Measurements from ENCODE around the gene SLC16A6. TPM values are rescaled to one million over a fixed set of nuclear protein-coding genes. Genes with fewer than 3 reads are reported as not detected.
A peak's percentile ranks its signal among the peaks of the same experiment; 100 is the strongest.
"Not testable (repeated sequence)": the region's sequence is repeated elsewhere in the genome, so short reads cannot be mapped to it uniquely, and the experiment has no call there.

SLC16A6 gene
- total RNA-seq, 1 donor from 2014 or later, result 3.4 TPM

GRCh38 chr17:68265833-68266232, 25.1 kb downstream of the SLC16A6 start:
- H3K27ac Mint-ChIP-seq; H3K27me3 Mint-ChIP-seq (ENCODE audit: low read depth); intact Hi-C loops (cut with micrococcal nuclease); H3K9me3 Mint-ChIP-seq; H3K4me3 Mint-ChIP-seq (ENCODE audit: low read depth); DNase-seq (ENCODE audit: low spot score): not testable (repeated sequence)
- peaks cover 28% of the 10 kb centered on the region for H3K4me1 Mint-ChIP-seq (ENCODE audit: low read depth)
- peaks cover 18% of the 10 kb centered on the region for H3K36me3 Mint-ChIP-seq (ENCODE audit: low read depth)

GRCh38 chr17:68263101-68263681, 27.7 kb downstream of the SLC16A6 start:
- Mint-ChIP-seq H3K4me1 (ENCODE audit: low read depth) (peaks cover 47% of the 10 kb centered on the region), H3K36me3 (ENCODE audit: low read depth) (peaks cover 11% of the 10 kb centered on the region)
- H3K4me3 Mint-ChIP-seq (ENCODE audit: low read depth); H3K27me3 Mint-ChIP-seq (ENCODE audit: low read depth); H3K27ac Mint-ChIP-seq; H3K9me3 Mint-ChIP-seq; DNase-seq (ENCODE audit: low spot score): not testable (repeated sequence)
- intact Hi-C loops (cut with micrococcal nuclease), result loop anchor here (1.0 to 5.0 kb wide), 4 partner anchors 84 to 200 kb away; no protein-coding TSS in a partner anchor

- peaks cover 13% of the 10 kb centered on the region for H3K36me3 Mint-ChIP-seq (ENCODE audit: low read depth)
- not testable (repeated sequence) for H3K27ac Mint-ChIP-seq; DNase-seq (ENCODE audit: low spot score); H3K4me3 Mint-ChIP-seq (ENCODE audit: low read depth); H3K27me3 Mint-ChIP-seq (ENCODE audit: low read depth); H3K9me3 Mint-ChIP-seq
- peaks cover 51% of the 10 kb centered on the region for H3K4me1 Mint-ChIP-seq (ENCODE audit: low read depth)
- intact Hi-C loops (cut with micrococcal nuclease), result loop anchor here (5.0 kb wide), 1 partner anchor 85 kb away; no protein-coding TSS in a partner anchor
Observed at GRCh38 chr17:68262467-68262866, 28.5 kb downstream of the SLC16A6 start.

- Mint-ChIP-seq H3K27ac (peak overlapping the region; percentile 93), H3K4me3 (ENCODE audit: low read depth) (peak overlapping the region; percentile 77), H3K27me3 (ENCODE audit: low read depth) (no peaks in the 10 kb centered on the region)
Observed at GRCh38 chr17:68260051-68260762, 30.7 kb downstream of the SLC16A6 start.

GRCh38 chr17:68259648-68259951, 31.3 kb downstream of the SLC16A6 start:
- H3K9me3 Mint-ChIP-seq; H3K27me3 Mint-ChIP-seq (ENCODE audit: low read depth); DNase-seq (ENCODE audit: low spot score): not testable (repeated sequence)
- Mint-ChIP-seq H3K4me1 (ENCODE audit: low read depth) (peaks cover 73% of the 10 kb centered on the region), H3K27ac (peak overlapping the region; percentile 93), H3K36me3 (ENCODE audit: low read depth) (peaks cover 39% of the 10 kb centered on the region), H3K4me3 (ENCODE audit: low read depth) (peak overlapping the region; percentile 77)
- intact Hi-C loops (cut with micrococcal nuclease), result loop anchor here (2.0 kb wide), 1 partner anchor 21 kb away; no protein-coding TSS in a partner anchor

More at GRCh38 chr17:68260051-68260762, 30.7 kb downstream of the SLC16A6 start:
- H3K36me3 Mint-ChIP-seq (ENCODE audit: low read depth), result peaks cover 33% of the 10 kb centered on the region
- intact Hi-C loops (cut with micrococcal nuclease), result loop anchor here (5.0 kb wide), 1 partner anchor 87 kb away; no protein-coding TSS in a partner anchor
- H3K9me3 Mint-ChIP-seq, result no peaks in the 10 kb centered on the region
- peaks cover 67% of the 10 kb centered on the region for H3K4me1 Mint-ChIP-seq (ENCODE audit: low read depth)
- DNase-seq (ENCODE audit: low spot score), result no peak

GRCh38 chr17:68258890-68259647, 31.9 kb downstream of the SLC16A6 start:
- H3K4me3 Mint-ChIP-seq (ENCODE audit: low read depth), result peak overlapping the region; percentile 77
- peaks cover 78% of the 10 kb centered on the region for H3K4me1 Mint-ChIP-seq (ENCODE audit: low read depth)
- peak overlapping the region; percentile 93 for H3K27ac Mint-ChIP-seq
- H3K27me3 Mint-ChIP-seq (ENCODE audit: low read depth); H3K9me3 Mint-ChIP-seq: not testable (repeated sequence)
- intact Hi-C loops (cut with micrococcal nuclease), result loop anchor here (2.0 kb wide), 1 partner anchor 20 kb away; no protein-coding TSS in a partner anchor
- H3K36me3 Mint-ChIP-seq (ENCODE audit: low read depth), result peaks cover 44% of the 10 kb centered on the region
- DNase-seq (ENCODE audit: low spot score), result peak; percentile 79

GRCh38 chr17:68257934-68258333, 33.0 kb downstream of the SLC16A6 start:
- Mint-ChIP-seq H3K9me3 (no peaks in the 10 kb centered on the region), H3K36me3 (ENCODE audit: low read depth) (peaks cover 56% of the 10 kb centered on the region), H3K27me3 (ENCODE audit: low read depth) (no peaks in the 10 kb centered on the region), H3K4me3 (ENCODE audit: low read depth) (peak overlapping the region; percentile 14), H3K4me1 (ENCODE audit: low read depth) (peaks cover 84% of the 10 kb centered on the region), H3K27ac (peak overlapping the region; percentile 87)
- DNase-seq (ENCODE audit: low spot score), result no peak
- intact Hi-C loops (cut with micrococcal nuclease), result loop anchor here (2.0 kb wide), 1 partner anchor 19 kb away; no protein-coding TSS in a partner anchor

GRCh38 chr17:68256701-68257100, 34.2 kb downstream of the SLC16A6 start:
- H3K4me3 Mint-ChIP-seq (ENCODE audit: low read depth); intact Hi-C loops (cut with micrococcal nuclease): not testable (repeated sequence)
- peaks cover 67% of the 10 kb centered on the region for H3K36me3 Mint-ChIP-seq (ENCODE audit: low read depth)

GRCh38 chr17:68255731-68256538, 35.0 kb downstream of the SLC16A6 start:
- DNase-seq (ENCODE audit: low spot score), result no peak
- peak overlapping the region; percentile 48 for H3K4me3 Mint-ChIP-seq (ENCODE audit: low read depth)
- peak overlapping the region; percentile 87 for H3K27ac Mint-ChIP-seq
- peaks cover 77% of the 10 kb centered on the region for H3K4me1 Mint-ChIP-seq (ENCODE audit: low read depth)
- no peaks in the 10 kb centered on the region for H3K9me3 Mint-ChIP-seq
- H3K36me3 Mint-ChIP-seq (ENCODE audit: low read depth), result peaks cover 75% of the 10 kb centered on the region
- no peaks in the 10 kb centered on the region for H3K27me3 Mint-ChIP-seq (ENCODE audit: low read depth)
- intact Hi-C loops (cut with micrococcal nuclease), result no loop called here

More at GRCh38 chr17:68256701-68257100, 34.2 kb downstream of the SLC16A6 start:
- Mint-ChIP-seq H3K4me1 (ENCODE audit: low read depth) (peaks cover 84% of the 10 kb centered on the region), H3K27ac (peak overlapping the region; percentile 87)
- not testable (repeated sequence) for H3K9me3 Mint-ChIP-seq; H3K27me3 Mint-ChIP-seq (ENCODE audit: low read depth); DNase-seq (ENCODE audit: low spot score)

GRCh38 chr17:68255151-68255550, 35.8 kb downstream of the SLC16A6 start:
- intact Hi-C loops (cut with micrococcal nuclease), result no loop called here
- Mint-ChIP-seq H3K27ac (peak overlapping the region; percentile 87), H3K27me3 (ENCODE audit: low read depth) (no peaks in the 10 kb centered on the region), H3K4me1 (ENCODE audit: low read depth) (peaks cover 76% of the 10 kb centered on the region), H3K9me3 (no peaks in the 10 kb centered on the region), H3K4me3 (ENCODE audit: low read depth) (peak overlapping the region; percentile 48), H3K36me3 (ENCODE audit: low read depth) (peaks cover 83% of the 10 kb centered on the region)
- no peak for DNase-seq (ENCODE audit: low spot score)

- peaks cover 91% of the 10 kb centered on the region for H3K36me3 Mint-ChIP-seq (ENCODE audit: low read depth)
- DNase-seq (ENCODE audit: low spot score); H3K27me3 Mint-ChIP-seq (ENCODE audit: low read depth); H3K9me3 Mint-ChIP-seq; intact Hi-C loops (cut with micrococcal nuclease): not testable (repeated sequence)
- peak overlapping the region; percentile 31 for H3K4me3 Mint-ChIP-seq (ENCODE audit: low read depth)
- H3K4me1 Mint-ChIP-seq (ENCODE audit: low read depth), result peaks cover 79% of the 10 kb centered on the region
- H3K27ac Mint-ChIP-seq, result peak overlapping the region; percentile 88
Observed at GRCh38 chr17:68253426-68253825, 37.5 kb downstream of the SLC16A6 start.

- Mint-ChIP-seq H3K9me3 (no peaks in the 10 kb centered on the region), H3K27ac (peak overlapping the region; percentile 94), H3K4me1 (ENCODE audit: low read depth) (peaks cover 54% of the 10 kb centered on the region), H3K36me3 (ENCODE audit: low read depth) (peaks cover 62% of the 10 kb centered on the region), H3K4me3 (ENCODE audit: low read depth) (peak overlapping the region; percentile 91), H3K27me3 (ENCODE audit: low read depth) (no peaks in the 10 kb centered on the region)
- peak; percentile 9 for DNase-seq (ENCODE audit: low spot score)
- intact Hi-C loops (cut with micrococcal nuclease), result loop anchor here (5.0 kb wide), 1 partner anchor 43 kb away; the partner anchor contains the start of genes ARSG and SLC16A6
Observed at GRCh38 chr17:68249354-68249765, 41.6 kb downstream of the SLC16A6 start.

All from activated T-helper 2 cell treated with anti-CD3 and anti-CD28 coated beads, Interferon-gamma antibody, Interleukin-2, Interleukin-4, amounts not matched to agents 10 μg/mL and 5 μg/mL and 100 μg/mL, durations not matched to agents 14 hours and 24 hours and 36 hours (primary cell).